Adrenal gland (tissue), 12 donors: Measurements from ENCODE around the gene MIP. TPM values are rescaled to one million over a fixed set of nuclear protein-coding genes. Genes with fewer than 3 reads are reported as not detected.
"Not testable (repeated sequence)": the region's sequence is repeated elsewhere in the genome, so short reads cannot be mapped to it uniquely, and the experiment has no call there.

Experiments used
- DNase-seq, 7 donors: peaks; one replicate each; pipeline ENCODE4 v3.0.0-alpha.2; 2019 to 2020
- H3K27ac ChIP-seq, 5 donors: fragments of 200-600 bp; sonication (generic) in 4 of 5; 1 replicate in 3 of 5; 2 replicates in 2 of 5; pipeline versions ENCODE4 v1.5.1 to v1.8.0; 2016 to 2020; ENCODE audit warnings: mild to moderate bottlenecking in 1 of 5
- H3K27me3 ChIP-seq: fragments of 200-600 bp; 2 replicates; pipeline ENCODE4 v1.8.0; 2021
- H3K36me3 ChIP-seq, 2 donors: fragments of 200-600 bp; replicated peaks in 1 of 2; 1 replicate in 1 of 2; 2 replicates in 1 of 2; pipeline versions ENCODE4 v1.5.1 to v1.8.0; 2018 to 2022
- H3K4me1 ChIP-seq, 2 donors: fragments of 200-600 bp; replicated peaks in 1 of 2; 1 replicate in 1 of 2; 2 replicates in 1 of 2; pipeline versions ENCODE4 v1.5.1 to v1.8.0; 2018 to 2021
- H3K4me3 ChIP-seq, 4 donors: fragments of 200-600 bp; sonication (generic) in 3 of 4; one replicate each; pipeline ENCODE4 v1.5.1; 2016 to 2018
- H3K9me3 ChIP-seq, 3 donors: fragments of 200-600 bp; sonication (generic) in 1 of 3; replicated peaks in 1 of 3; 1 replicate in 2 of 3; 2 replicates in 1 of 3; pipeline versions ENCODE4 v1.5.1 to v1.8.0; 2016 to 2021
- POLR2A ChIP-seq, 2 donors: fragments of 450-650 bp; IDR thresholded peaks; one replicate each; pipeline ENCODE4 v1.6.1; 2017; ENCODE audit warnings: antibody characterized with exemption in 2 of 2, mild to moderate bottlenecking in 2 of 2, moderate library complexity in 1 of 2
- WGBS, 4 donors: extraction: QIAGEN DNeasy Blood & Tissue Kit in 2 of 4; methylation state at CpG; one replicate each; pipeline versions ENCODE4 v1.1.5 to v1.1.7; 2013 to 2017; 5-methylcytosine and 5-hydroxymethylcytosine counted together
- intact Hi-C, 2 donors: fragments of 100-400 bp; cut with DNase I; formaldehyde crosslinking; loops; one replicate each; pipeline versions ENCODE4 v1.14.1 to v1.15.0; 2022 to 2023
- polyA plus RNA-seq, 3 donors: library from polyadenylated mRNA; stranded (reverse); fragments of 200-250 nt in 2 of 3; fragments of 350-450 nt in 1 of 3; fragmentation: Illumina TruSeq in 1 of 3; extraction: RNeasy Lipid Tissue Mini Kit (QIAGEN cat#74804) in 1 of 3; gene quantifications; one replicate each; pipeline ENCODE4 v1.2.3, GENCODE V29; 2013 to 2014
- total RNA-seq, 9 donors: library from RNA; depleted of rRNA in 4 of 9; stranded (reverse); fragments of >200 nt in 4 of 9; fragments of 120-200 nt in 1 of 9; fragmentation: NEBNext Ultra II Directional in 1 of 9; extraction: Animal tissue kit (Norgen Biotek cat#: 25700) in 1 of 9; gene quantifications; one replicate each; pipeline versions ENCODE4 v1.1.0 to v1.2.4, GENCODE V29; 2013 to 2023
- TF ChIP-seq, protein P1 (sequence below), 6 experiments: fragments of 450-650 bp in 4 of 6; fragments of 200-600 bp in 2 of 6; sonication (generic) in 1 of 6; IDR thresholded peaks; 1 replicate in 5 of 6; 2 replicates in 1 of 6; pipeline versions ENCODE4 v1.5.1 to v1.8.0; 2016 to 2021; ENCODE audit warnings: antibody characterized with exemption in 6 of 6, mild to moderate bottlenecking in 2 of 6, moderate library complexity in 1 of 6
- donor health status: healthy with polysubstance abuse.
- donor health status: Bipolar disorder and iron deficiency.
- donor health status: DM: yes; HTN: yes; CAD: no.
- donor health status: DM: no; HTN: no; CAD: no.
- donor health status: DM: no; HTN: no; CAD: no.
- donor health status: DM: yes; HTN: yes; CAD: no.

The MIP gene
- total and polyA plus RNA-seq, 12 donors: 0.08 to 1.6 (median 0.32) TPM; not detected in 5

DNA sequence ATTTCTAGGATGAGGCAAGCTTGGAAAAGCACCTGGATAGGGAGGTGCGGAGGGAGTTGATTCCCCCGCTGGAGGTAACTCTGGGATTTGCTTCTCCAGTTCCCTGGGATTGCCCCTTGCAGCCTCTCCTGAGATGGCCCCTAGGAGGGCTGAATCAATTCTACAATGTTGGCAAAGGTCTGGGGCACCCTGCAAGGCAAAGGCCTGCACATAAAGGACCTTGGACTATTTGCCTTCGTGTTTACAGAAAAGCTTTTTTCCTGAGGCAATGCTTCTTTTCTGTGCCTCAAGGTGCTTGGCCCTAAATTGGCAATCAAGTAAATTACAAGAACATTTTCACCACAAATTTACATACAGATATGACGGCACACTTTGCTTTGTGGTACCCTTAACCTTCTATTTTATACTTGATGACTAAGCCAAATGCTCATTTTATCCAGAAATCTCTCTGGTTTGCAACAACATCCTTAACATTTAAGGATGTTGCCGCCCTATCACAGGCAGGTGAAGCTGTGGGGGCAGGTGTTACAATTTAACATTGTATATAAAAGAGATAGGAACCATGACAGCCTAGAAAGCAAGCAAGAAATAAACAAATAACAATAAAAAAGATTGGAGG is 45.5 kb downstream of the MIP start:
- intact Hi-C loops: no loop called here
- no peak overlapping the region for H3K4me3 ChIP-seq
- H3K4me1 ChIP-seq: no peaks in the 10 kb centered on the region
- DNase-seq: no peak
- no peak for TF ChIP-seq POLR2A (IDR thresholded peaks at IDR 0.05)
- TF ChIP-seq, protein P1, sequence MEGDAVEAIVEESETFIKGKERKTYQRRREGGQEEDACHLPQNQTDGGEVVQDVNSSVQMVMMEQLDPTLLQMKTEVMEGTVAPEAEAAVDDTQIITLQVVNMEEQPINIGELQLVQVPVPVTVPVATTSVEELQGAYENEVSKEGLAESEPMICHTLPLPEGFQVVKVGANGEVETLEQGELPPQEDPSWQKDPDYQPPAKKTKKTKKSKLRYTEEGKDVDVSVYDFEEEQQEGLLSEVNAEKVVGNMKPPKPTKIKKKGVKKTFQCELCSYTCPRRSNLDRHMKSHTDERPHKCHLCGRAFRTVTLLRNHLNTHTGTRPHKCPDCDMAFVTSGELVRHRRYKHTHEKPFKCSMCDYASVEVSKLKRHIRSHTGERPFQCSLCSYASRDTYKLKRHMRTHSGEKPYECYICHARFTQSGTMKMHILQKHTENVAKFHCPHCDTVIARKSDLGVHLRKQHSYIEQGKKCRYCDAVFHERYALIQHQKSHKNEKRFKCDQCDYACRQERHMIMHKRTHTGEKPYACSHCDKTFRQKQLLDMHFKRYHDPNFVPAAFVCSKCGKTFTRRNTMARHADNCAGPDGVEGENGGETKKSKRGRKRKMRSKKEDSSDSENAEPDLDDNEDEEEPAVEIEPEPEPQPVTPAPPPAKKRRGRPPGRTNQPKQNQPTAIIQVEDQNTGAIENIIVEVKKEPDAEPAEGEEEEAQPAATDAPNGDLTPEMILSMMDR (IDR thresholded peaks at IDR 0.05): no peak
- no peaks in the 10 kb centered on the region for H3K36me3 ChIP-seq
- no peaks in the 10 kb centered on the region for H3K9me3 ChIP-seq
- H3K27ac ChIP-seq: no peak overlapping the region
- 84 to 93% (median 88%) methylated on average over 5 of the region's 5 CpGs for WGBS, 4 donors
- H3K27me3 ChIP-seq: no peaks in the 10 kb centered on the region

DNA sequence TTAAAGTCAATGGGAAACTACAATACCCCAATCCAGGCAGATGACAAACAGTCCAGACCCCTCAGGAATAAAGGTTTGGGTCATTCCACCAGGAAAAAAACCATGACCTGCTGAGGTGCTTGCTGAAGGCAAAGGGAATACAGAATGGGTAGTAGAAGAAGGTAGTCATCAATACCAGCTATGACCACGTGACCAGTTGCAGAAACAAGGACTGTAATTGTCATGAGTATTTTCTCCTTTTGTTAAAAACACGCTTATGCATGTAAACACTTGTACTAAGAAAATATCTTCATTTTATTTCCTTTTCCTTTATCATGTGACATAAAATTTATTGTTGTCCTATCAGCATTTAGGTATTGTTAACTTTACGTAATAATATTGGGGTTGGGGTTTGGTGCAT is 50.2 kb downstream of the MIP start:
- DNase-seq: not testable (repeated sequence)
- whole genome bisulfite sequencing, 4 donors: 79 to 98% (median 89%) methylated on average over 3 of the region's 3 CpGs

DNA sequence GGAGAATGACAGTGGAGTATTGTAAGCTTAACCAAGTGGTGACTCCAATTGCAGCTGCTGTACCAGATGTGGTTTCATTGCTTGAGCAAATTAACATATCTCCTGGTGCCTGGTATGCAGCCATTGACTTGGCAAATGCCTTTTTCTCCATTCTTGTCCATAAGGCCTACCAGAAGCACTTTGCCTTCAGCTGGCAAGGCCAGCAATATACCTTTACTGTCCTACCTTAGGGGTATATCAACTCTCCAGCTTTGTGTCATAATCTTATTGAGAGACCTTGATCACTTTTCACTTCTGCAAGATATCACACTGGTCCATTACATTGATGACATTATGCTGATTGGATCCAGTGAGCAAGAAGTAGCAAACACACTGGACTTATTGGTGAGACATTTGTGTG is 52.8 kb downstream of the MIP start:
- H3K36me3 ChIP-seq, H3K27me3 ChIP-seq, intact Hi-C loops, H3K27ac ChIP-seq, DNase-seq, H3K4me3 ChIP-seq, H3K9me3 ChIP-seq, H3K4me1 ChIP-seq: not testable (repeated sequence)

More for the DNA sequence above, 50.2 kb downstream of the MIP start:
- H3K4me3 ChIP-seq, intact Hi-C loops, H3K36me3 ChIP-seq, H3K9me3 ChIP-seq, H3K27ac ChIP-seq, H3K4me1 ChIP-seq, H3K27me3 ChIP-seq: not testable (repeated sequence)

DNA sequence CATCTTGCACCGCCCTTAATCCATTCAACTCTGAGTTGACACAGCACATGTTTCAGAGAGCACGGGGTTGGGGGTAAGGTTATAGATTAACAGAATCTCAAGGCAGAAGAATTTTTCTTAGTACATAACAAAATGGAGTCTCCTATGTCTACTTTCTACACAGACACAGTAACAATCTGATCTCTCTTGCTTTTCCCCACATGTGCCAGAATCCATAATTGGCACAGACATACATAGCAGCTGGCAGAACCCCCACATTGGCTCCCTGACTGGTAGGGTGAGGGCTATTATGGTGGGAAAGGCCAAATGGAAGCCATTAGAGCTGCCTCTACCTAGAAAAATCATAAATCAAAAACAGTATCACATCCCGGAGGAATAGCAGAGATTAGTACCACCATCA is 53.3 kb downstream of the MIP start:
- H3K4me1 ChIP-seq, intact Hi-C loops, H3K27me3 ChIP-seq, H3K36me3 ChIP-seq, DNase-seq, H3K4me3 ChIP-seq, H3K9me3 ChIP-seq, H3K27ac ChIP-seq: not testable (repeated sequence)
- WGBS, 4 donors: 70 to 84% (median 77%) methylated on average over 1 to 2 of the region's 3 CpGs

Other genes starting within 250 kb of the MIP start
- gene RNF41, start 232.7 kb downstream of the MIP start, total RNA-seq: 10 to 100 TPM; 42.4 to 90.6 (median 64.1) TPM
- gene RNF41, start 232.7 kb downstream of the MIP start, polyA plus RNA-seq: 10 to 100 TPM; 13.0 to 44.0 (median 13.5) TPM
- gene NABP2, start 230.3 kb downstream of the MIP start, total RNA-seq: 10 to 100 TPM; 23.8 to 55.4 (median 48.4) TPM
- 10 to 100 TPM; 24.6 to 48.3 (median 39.7) TPM for gene NABP2, start 230.3 kb downstream of the MIP start, polyA plus RNA-seq
- under 1 TPM in 3 of 9 donors, not detected in 6; 0.50 to 0.83 (median 0.65) TPM for gene SLC39A5, start 224.6 kb downstream of the MIP start, total RNA-seq
- 1 to 10 TPM in 1 of 3 donors, under 1 TPM in 1, not detected in 1; 0.54 to 2.0 TPM for gene SLC39A5, start 224.6 kb downstream of the MIP start, polyA plus RNA-seq
- gene ANKRD52, start 196.3 kb downstream of the MIP start, total RNA-seq: 10 to 100 TPM; 21.3 to 86.8 (median 28.5) TPM
- 10 to 100 TPM in 2 of 3 donors, 1 to 10 TPM in 1; 8.4 to 54.0 (median 28.8) TPM for gene ANKRD52, start 196.3 kb downstream of the MIP start, polyA plus RNA-seq
- 10 to 100 TPM; 24.2 to 65.1 (median 33.7) TPM for gene COQ10A, start 187.7 kb downstream of the MIP start, total RNA-seq
- gene COQ10A, start 187.7 kb downstream of the MIP start, polyA plus RNA-seq: 10 to 100 TPM; 25.2 to 47.6 (median 36.7) TPM
- 100 to 1,000 TPM; 143 to 417 (median 265) TPM for gene CS, start 154.3 kb downstream of the MIP start, total RNA-seq
- gene CS, start 154.3 kb downstream of the MIP start, polyA plus RNA-seq: 100 to 1,000 TPM in 1 of 3 donors, 10 to 100 TPM in 2; 64.6 to 404 (median 73.1) TPM
- 100 to 1,000 TPM; 103 to 163 (median 146) TPM for gene CNPY2, start 138.7 kb downstream of the MIP start, total RNA-seq
- gene CNPY2, start 138.7 kb downstream of the MIP start, polyA plus RNA-seq: 100 to 1,000 TPM; 138 to 192 (median 179) TPM
- 100 to 1,000 TPM in 1 of 9 donors, 10 to 100 TPM in 8; 19.6 to 124 (median 61.6) TPM for gene PAN2, start 120.7 kb downstream of the MIP start, total RNA-seq
- gene PAN2, start 120.7 kb downstream of the MIP start, polyA plus RNA-seq: 100 to 1,000 TPM in 2 of 3 donors, 10 to 100 TPM in 1; 40.8 to 111 (median 102) TPM
- gene IL23A, start 115.8 kb downstream of the MIP start, total RNA-seq: under 1 TPM in 4 of 9 donors, not detected in 5; 0.29 to 0.67 (median 0.62) TPM
- gene IL23A, start 115.8 kb downstream of the MIP start, polyA plus RNA-seq: 1 to 10 TPM in 1 of 3 donors, under 1 TPM in 2; 0.55 to 1.3 (median 0.64) TPM
- 100 to 1,000 TPM in 5 of 9 donors, 10 to 100 TPM in 4; 74.2 to 197 (median 101) TPM for gene STAT2, start 94.5 kb downstream of the MIP start, total RNA-seq
- gene STAT2, start 94.5 kb downstream of the MIP start, polyA plus RNA-seq: 100 to 1,000 TPM in 1 of 3 donors, 10 to 100 TPM in 2; 45.3 to 120 (median 47.3) TPM
- gene APOF, start 91.8 kb downstream of the MIP start, total RNA-seq: not detected
- under 1 TPM in 1 of 3 donors, not detected in 2; 0.24 TPM for gene APOF, start 91.8 kb downstream of the MIP start, polyA plus RNA-seq
- 1 to 10 TPM; 5.9 to 9.3 (median 7.3) TPM for gene TIMELESS, start 5.2 kb downstream of the MIP start, total RNA-seq
- gene TIMELESS, start 5.2 kb downstream of the MIP start, polyA plus RNA-seq: 1 to 10 TPM; 4.6 to 5.6 (median 5.3) TPM
- 1 to 10 TPM; 2.8 to 6.5 (median 5.3) TPM for gene SPRYD4, start 13.9 kb upstream of the MIP start, total RNA-seq
- gene SPRYD4, start 13.9 kb upstream of the MIP start, polyA plus RNA-seq: 1 to 10 TPM; 2.5 to 5.6 (median 3.2) TPM
- gene GLS2, start 33.5 kb upstream of the MIP start, total RNA-seq: 1 to 10 TPM in 5 of 9 donors, under 1 TPM in 3, not detected in 1; 0.17 to 3.3 (median 1.1) TPM
- gene GLS2, start 33.5 kb upstream of the MIP start, polyA plus RNA-seq: 1 to 10 TPM; 1.5 to 5.3 (median 1.6) TPM
- gene RBMS2, start 67.2 kb upstream of the MIP start, total RNA-seq: 10 to 100 TPM in 8 of 9 donors, 1 to 10 TPM in 1; 9.6 to 41.5 (median 24.0) TPM
- 10 to 100 TPM in 2 of 3 donors, 1 to 10 TPM in 1; 7.6 to 20.9 (median 11.3) TPM for gene RBMS2, start 67.2 kb upstream of the MIP start, polyA plus RNA-seq
- 10 to 100 TPM; 25.5 to 96.0 (median 79.7) TPM for gene BAZ2A, start 175.7 kb upstream of the MIP start, total RNA-seq
- gene BAZ2A, start 175.7 kb upstream of the MIP start, polyA plus RNA-seq: 100 to 1,000 TPM in 1 of 3 donors, 10 to 100 TPM in 2; 21.9 to 115 (median 65.2) TPM
- gene ATP5F1B, start 191.3 kb upstream of the MIP start, total RNA-seq: 1,000 to 10,000 TPM in 1 of 9 donors, 100 to 1,000 TPM in 8; 512 to 1,073 (median 830) TPM
- gene ATP5F1B, start 191.3 kb upstream of the MIP start, polyA plus RNA-seq: 1,000 to 10,000 TPM in 1 of 3 donors, 100 to 1,000 TPM in 2; 306 to 1,296 (median 573) TPM
- gene PTGES3, start 233.6 kb upstream of the MIP start, total RNA-seq: 100 to 1,000 TPM in 5 of 9 donors, 10 to 100 TPM in 4; 47.3 to 171 (median 106) TPM
- 100 to 1,000 TPM in 1 of 3 donors, 10 to 100 TPM in 2; 49.1 to 296 (median 68.1) TPM for gene PTGES3, start 233.6 kb upstream of the MIP start, polyA plus RNA-seq